Astrocyte (in vitro differentiated cells and primary cell): ENCODE results near the gene CENPB.

Experiments
- EZH2 ChIP-seq: IDR thresholded peaks from 2 replicates; pipeline ENCODE4 v1.6.1; 2012; ENCODE audit warnings: mild to moderate bottlenecking, low read length, inconsistent platforms; ENCODE audit not compliant: insufficient read depth
- TF ChIP-seq, protein P1 (sequence below): IDR thresholded peaks from 2 replicates; pipeline ENCODE4 v1.5.1; 2011; ENCODE audit warnings: low read depth, mild to moderate bottlenecking, inconsistent platforms, low read length, moderate library complexity; ENCODE audit not compliant: insufficient read depth

DNA sequence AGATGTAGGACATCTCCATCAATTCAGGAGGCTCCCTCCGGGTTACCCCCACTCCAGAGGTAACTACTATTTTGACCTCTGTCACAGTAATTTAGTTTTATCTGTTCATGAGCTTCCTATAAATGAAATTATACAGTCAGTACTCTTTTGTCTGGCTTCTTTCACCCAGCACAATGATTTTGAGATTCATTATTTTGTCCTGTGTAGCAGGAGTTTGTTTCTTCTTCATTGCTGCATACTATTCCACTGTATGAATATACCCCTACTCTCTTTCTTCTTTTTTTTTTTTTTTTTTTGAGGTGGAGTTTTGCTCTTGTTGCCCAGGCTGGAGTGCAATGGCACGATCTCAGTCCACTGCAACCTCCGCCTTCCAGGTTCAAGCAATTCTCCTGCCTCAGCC lies 22.0 kb upstream of the CENPB start:
- TF ChIP-seq, protein P1, sequence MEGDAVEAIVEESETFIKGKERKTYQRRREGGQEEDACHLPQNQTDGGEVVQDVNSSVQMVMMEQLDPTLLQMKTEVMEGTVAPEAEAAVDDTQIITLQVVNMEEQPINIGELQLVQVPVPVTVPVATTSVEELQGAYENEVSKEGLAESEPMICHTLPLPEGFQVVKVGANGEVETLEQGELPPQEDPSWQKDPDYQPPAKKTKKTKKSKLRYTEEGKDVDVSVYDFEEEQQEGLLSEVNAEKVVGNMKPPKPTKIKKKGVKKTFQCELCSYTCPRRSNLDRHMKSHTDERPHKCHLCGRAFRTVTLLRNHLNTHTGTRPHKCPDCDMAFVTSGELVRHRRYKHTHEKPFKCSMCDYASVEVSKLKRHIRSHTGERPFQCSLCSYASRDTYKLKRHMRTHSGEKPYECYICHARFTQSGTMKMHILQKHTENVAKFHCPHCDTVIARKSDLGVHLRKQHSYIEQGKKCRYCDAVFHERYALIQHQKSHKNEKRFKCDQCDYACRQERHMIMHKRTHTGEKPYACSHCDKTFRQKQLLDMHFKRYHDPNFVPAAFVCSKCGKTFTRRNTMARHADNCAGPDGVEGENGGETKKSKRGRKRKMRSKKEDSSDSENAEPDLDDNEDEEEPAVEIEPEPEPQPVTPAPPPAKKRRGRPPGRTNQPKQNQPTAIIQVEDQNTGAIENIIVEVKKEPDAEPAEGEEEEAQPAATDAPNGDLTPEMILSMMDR: no peak
- TF ChIP-seq EZH2: no peak
